GM04504 (cell line): ENCODE measurements around the gene MED27.

Experiments
- DNase-seq: peaks from one replicate; pipeline ENCODE4 v3.0.0-alpha.2; 2012; ENCODE audit warnings: low read depth

MED27 gene

GRCh38 chr9:131965103-131965502, 114.6 kb downstream of the MED27 start:
- no peak for DNase-seq

DNA sequence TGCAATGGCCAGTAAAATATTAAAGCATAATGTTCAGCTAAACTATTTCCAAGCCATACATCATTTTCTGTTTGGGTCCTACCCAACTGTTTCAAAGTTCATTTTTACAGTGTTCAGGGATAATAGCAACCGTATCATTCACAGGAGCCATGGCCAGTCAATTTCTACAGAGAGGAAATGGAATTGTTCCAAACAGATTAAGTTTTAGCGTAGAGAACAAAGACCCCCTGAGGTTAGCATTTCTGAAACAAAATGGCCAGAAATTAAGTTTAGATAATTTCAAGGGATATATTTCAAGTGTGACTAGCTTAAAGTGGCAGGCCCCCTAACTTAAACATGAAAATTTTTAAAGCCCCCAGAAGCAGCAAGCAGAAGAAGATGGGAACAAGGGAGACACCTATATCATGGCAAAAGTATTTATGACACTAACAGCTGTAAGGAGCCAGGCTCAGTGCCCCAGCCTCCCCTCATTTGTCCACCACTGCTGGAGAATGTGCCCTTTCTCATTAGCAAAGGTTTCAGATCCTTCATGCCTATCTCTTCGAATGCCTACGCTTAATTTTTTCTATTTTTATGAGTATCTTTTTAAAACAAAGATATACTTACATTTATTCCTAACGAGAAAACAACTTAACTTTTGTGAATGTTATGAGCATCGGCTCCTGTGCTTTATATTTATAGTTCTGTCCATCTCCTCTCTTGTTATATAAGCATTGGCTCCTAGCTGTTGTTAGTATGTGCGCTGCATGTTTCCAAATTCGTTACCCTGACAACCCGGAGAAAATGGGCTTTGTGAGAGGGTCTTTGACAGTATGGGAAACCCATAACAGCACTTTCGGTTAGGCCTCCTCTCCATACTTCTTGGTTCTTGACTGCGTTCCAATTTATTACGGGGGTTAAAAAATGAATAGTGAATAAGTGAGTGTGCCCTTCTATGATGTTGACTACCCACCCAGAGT, 116.3 kb downstream of the MED27 start:
- DNase-seq, result no peak

DNA sequence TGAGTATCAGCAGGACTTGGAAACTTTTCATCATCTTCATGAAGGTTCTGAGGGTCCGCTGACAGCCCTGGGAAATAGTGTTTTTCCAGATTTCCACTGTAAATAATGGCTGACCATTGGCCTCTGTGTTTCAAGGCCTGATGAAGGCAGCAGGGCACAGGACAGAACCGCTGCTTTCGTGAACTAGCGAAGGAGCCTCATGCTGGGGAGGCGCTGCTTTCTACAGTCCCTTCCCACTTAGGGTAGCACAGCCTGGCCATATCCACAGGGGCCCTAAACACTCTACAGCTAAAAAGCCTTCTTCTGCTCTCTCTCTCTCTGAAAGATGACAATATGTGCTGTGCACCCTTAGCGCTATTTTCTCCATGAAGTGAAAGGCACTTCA, 118.2 kb downstream of the MED27 start:
- DNase-seq, result no peak

- DNase-seq, result no peak
These were observed 118.7 kb downstream of the MED27 start for GRCh38 chr9:131960851-131961495.

DNA sequence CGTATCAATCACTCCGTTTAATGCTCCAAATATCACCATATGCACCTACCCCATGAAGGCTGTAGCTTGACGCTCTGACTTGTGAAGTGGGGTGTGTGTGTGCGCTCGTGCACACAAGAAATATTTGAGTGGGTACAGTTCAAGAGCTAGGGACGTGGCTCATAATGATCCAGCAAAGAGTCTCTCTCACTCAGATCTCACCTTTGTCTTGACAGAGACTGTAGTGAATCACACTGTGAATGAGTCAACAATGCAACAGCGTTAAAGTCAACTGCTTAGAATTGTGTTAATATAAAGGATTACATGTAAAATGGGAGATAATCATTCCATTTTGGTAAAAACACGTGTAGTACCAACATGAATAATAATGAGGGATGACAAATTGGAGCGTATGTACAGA, 119.4 kb downstream of the MED27 start:
- DNase-seq, result no peak

GRCh38 chr9:131959887-131960286, 119.8 kb downstream of the MED27 start:
- DNase-seq, result no peak

DNA sequence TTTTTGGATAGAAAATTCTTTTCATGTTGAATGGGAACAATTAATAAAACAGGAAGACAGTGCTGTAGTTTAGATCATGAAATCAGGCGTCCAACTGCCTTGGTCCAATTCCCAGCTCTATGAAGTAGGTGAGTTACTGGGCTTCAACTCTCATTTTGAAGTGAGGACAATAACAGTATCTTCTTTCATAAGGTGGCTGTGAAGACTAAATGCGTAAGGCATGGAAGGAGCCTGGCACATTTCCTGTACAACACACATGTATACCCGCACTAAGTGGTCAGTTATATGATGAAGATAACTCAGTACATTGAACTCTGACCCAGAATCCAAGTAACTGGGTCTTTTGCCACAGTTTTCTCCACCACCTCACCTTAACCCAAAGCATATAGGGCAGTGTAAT, 120.6 kb downstream of the MED27 start:
- DNase-seq, result no peak

GRCh38 chr9:131954299-131954698, 125.4 kb downstream of the MED27 start:
- no peak for DNase-seq

DNA sequence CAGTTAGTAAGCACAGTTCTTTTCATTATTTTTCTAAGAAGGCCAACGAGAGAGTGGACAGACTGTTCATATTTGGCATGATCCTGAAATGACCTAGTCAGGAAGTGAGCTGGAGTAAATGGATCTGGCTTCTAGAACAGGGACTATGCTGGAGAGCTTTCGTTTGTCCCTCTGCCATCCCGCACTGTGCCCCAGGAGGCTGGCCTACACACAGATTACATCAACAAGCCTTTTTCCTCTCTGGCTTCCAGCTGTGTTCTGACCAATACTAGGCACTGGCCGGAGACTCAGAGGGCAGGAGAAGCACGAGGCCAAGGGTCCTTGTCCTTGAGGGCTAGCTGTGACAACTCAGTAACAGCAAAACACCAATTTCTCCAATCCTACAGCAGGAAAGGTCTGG, 127.8 kb downstream of the MED27 start:
- DNase-seq, result peak; percentile 34

DNA sequence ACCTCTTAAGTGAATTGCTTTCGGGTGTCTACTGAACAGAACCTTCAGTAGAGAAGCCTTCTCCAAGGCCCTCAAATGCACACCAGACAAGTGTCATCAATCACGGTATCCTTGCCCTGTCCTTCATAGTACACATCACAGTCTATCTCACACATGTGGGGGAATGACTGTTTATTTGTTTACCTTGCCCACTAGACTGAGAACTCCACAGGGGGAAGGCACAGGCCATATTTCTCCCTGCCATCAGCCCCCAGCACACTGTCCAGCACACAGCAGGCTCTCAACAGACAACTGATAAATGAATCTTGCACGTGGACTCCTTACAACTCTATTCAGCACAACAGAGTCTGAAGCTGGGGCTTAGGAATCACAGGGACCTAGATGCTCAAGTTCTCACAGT, 128.5 kb downstream of the MED27 start:
- DNase-seq, result no peak

DNA sequence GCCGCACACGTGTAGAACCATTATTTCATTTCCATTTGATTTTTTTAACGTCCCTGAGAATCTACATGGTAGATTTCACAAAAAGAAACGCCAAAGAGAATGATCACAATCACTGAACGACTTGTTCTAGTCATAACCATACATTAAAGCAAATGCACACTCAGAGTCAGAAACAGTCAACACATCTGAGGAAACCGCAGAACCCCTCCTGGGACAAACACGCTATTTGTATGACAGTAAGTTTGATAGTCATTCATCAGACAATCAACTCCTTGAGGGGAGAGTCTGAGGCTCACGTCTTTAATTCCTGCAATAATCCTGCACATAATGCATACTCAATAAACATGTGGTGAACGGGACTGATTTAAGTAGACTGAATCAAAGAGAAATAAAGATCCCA, 129.2 kb downstream of the MED27 start:
- no peak for DNase-seq

- no peak for DNase-seq
These were observed 133.5 kb downstream of the MED27 start for GRCh38 chr9:131946180-131946579.

- no peak for DNase-seq
These were observed 136.3 kb downstream of the MED27 start for GRCh38 chr9:131943351-131943841.

GRCh38 chr9:131942146-131942720, 137.4 kb downstream of the MED27 start:
- DNase-seq, result peak; percentile 3

DNA sequence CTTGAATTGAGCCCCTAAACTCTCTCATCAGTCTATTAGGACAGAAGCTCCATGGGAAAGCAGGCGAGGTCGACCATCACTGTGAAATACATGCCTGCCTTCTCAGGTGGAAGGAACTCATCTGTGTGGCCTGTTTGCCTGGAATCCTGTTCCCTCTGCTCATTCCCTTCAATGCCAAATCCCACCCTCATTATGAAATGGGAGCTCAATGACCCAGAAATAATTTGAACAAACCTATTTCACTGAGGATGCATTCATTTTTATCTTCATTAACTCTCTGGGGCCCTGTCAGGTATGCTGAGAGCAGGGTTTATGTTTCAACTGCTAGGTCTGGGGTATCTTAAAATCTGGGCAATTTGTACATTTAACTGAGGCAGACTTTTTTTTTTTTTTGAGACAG, 142.2 kb downstream of the MED27 start:
- no peak for DNase-seq

GRCh38 chr9:131936929-131937328, 142.7 kb downstream of the MED27 start:
- no peak for DNase-seq

- DNase-seq, result no peak
These were observed 145.0 kb downstream of the MED27 start for GRCh38 chr9:131934673-131935072.

DNA sequence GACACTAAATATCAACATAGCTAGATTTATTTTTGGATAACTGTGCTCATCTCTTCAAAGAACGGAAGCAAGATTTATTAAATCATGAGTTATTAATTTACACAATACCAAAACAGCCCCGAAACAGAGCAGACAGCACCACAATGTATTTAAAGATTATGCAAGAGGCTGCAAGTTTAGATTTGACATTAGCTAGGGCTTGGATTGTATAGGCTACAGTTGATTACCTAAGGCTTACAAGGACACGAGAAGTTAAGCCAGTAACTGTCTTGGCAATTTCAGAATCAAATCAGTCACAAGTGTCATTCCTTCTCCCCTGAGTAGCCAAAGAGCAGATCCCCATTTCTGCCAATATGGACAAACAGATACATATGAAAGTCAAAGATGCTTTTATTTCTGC, 152.6 kb downstream of the MED27 start:
- DNase-seq, result no peak

- no peak for DNase-seq
These were observed 153.2 kb downstream of the MED27 start for GRCh38 chr9:131926360-131926922.

- no peak for DNase-seq
These were observed 153.9 kb downstream of the MED27 start for GRCh38 chr9:131925677-131926177.

- DNase-seq, result no peak
These were observed 155.9 kb downstream of the MED27 start for GRCh38 chr9:131923766-131924165.

GRCh38 chr9:131923132-131923671, 156.5 kb downstream of the MED27 start:
- no peak for DNase-seq
